ENCODE measurements around the gene IFI27L2.

GRCh38 chr14:94127330-94127729 is 2.1 kb downstream of the IFI27L2 start:
- TF ChIP-seq REST (IDR thresholded peaks at IDR 0.05; ENCODE audit: insufficient read depth in 1 of 2, low read depth in 2 of 2, low read length in 2 of 2), result no peak
- TF ChIP-seq POLR2AphosphoS5 (IDR thresholded peaks at IDR 0.05; ENCODE audit: low read depth, low read length), result no peak
- TF ChIP-seq FOXP2 (optimal IDR thresholded peaks at IDR 0.05; ENCODE audit: borderline replicate concordance, extremely low read depth, extremely low read length, insufficient read depth), result no peak
